ELR (cell line): ENCODE measurements around the gene NCLN.
"Not testable (repeated sequence)": the region's sequence is repeated elsewhere in the genome, so short reads cannot be mapped to it uniquely, and the experiment has no call there.

ENCODE experiments used
- DNase-seq: peaks from one replicate; pipeline ENCODE4 v3.0.0-alpha.2; 2015; ENCODE audit warnings: low read depth

The NCLN gene

DNA sequence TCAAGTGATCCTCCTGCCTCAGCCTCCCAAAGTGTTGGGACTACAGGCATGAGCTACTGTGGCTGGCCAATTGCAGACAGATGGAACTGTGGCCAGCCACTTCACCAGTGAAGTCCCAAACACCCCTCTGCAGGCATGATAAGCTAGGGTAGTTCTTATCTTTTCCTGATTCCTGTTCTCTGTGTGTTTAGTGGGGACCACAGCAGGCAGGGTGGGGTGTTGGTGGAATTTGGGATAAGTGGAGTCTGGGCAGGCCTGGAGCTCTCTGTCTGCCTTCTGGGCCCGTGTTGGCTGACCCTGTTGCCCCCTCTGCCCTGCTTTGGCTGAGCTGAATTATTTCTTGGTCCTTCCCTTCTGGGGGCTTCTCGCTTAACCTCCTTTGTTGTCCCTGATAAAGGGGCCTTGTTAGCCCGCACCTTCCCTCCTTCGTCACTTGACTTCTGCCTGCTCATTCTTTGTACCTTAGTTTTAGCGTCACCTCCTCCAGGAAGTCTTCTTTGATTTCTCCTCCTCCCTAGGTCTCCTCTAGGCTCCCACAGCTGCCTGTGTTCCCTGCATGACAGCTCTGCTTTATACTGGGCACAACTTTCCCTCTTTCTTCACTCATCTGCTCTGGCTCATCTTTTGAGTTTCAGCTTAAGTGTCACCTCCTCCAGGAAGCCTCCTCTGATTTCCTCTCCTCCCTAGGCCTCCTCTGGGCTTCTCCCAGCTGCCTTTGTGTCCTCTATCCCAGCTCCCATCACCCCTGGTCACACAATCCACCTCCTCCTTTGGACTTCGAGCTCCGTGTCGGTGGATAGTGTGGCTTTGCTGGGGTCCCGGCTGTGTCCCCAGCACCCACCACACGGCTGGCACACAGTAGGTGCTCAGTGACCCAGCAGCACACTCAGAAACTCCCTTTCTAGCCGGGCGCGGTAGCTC, 1.7 kb upstream of the NCLN start:
- no peak for DNase-seq

DNA sequence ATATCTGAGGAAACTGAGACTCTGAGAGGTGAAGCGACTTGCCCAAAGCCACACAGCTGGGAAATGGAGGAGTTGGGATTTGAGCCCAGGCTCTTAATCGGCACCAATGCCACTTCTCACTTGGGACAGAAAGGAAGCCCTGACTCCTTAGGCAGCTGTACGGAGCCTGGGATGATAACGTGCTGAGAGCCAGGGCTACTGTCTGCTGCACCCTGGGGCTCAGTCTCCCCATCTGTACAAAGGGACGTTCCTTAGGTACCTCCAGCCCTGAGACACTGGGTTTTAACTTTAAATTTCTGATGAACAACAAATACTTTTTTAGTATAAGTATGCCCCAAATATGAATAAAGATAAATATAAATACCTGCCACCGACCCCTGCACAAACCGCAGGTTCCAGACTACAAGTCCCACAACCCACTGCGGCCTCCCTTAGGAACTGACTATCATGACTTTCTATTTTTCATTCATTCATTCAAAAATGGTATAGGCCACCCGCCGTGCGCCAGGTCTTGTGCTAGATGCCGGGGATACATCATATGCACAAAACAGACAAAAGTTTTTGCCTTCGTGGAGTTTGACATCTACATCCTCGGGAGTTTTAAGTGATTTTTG, 776 bp upstream of the NCLN start:
- DNase-seq: peak; percentile 80

DNA sequence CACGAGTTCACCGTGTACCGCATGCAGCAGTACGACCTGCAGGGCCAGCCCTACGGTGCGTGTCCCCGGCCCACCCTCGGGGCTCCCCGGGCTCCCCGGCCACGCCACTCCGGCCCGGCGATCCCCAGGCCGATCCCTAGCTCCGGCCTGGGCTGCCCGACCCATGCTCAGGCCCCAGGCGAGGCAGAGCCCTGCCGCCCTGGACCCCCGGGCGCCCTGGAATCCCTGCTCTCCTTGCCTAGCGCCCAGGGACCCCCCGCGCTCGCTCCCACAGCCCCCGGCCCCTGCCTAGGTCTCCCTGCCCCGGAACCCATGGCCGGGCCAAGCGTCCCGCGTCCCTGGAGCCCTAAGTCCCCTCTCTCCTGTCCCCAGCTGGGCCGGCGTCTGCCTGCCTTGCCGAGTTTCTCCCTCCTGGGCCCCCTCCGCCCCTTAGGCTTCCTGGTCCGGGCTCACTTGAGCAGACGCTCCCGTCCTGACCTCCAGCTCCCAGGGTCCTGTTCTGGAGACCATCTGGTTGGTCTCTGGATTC, 494 bp downstream of the NCLN start:
- DNase-seq: peak; percentile 31

DNA sequence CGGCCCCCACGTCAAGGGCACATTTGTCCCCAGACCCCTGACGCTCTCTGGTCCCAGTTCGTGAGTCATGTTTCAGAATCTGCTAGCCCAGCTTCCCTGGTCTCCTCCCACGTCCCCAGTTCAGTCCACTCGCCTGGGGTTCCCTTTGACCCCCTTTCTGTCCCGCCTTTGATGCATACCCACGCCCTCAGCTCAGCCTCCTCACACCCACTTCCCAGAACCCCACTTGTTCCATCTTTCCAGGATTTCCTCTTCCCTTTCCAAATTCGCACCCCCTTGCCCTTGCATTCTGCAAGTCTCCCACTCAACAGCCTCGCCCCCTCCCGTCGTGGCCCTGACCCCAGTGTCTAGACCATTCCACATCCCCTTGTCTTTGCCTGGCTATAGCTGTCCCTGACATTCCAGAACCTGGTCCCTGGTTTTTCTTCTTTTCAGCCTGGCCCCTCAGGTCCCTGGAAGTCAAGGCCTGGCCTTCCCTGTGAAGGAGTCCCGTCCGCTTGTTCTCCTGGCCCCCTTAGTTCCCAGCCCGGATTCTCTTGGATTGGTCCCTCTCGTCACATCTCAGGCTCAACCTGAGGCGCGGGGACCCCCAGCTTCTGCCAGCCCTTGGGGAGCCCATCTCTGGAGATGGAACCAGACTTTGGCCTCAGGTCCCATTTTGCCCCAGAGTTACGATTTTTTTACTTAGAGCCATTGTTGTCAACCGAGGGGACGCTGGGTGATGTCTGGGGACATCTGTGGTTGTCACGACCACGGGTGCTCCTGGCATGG, 1.3 kb downstream of the NCLN start:
- DNase-seq: peak; percentile 52

DNA sequence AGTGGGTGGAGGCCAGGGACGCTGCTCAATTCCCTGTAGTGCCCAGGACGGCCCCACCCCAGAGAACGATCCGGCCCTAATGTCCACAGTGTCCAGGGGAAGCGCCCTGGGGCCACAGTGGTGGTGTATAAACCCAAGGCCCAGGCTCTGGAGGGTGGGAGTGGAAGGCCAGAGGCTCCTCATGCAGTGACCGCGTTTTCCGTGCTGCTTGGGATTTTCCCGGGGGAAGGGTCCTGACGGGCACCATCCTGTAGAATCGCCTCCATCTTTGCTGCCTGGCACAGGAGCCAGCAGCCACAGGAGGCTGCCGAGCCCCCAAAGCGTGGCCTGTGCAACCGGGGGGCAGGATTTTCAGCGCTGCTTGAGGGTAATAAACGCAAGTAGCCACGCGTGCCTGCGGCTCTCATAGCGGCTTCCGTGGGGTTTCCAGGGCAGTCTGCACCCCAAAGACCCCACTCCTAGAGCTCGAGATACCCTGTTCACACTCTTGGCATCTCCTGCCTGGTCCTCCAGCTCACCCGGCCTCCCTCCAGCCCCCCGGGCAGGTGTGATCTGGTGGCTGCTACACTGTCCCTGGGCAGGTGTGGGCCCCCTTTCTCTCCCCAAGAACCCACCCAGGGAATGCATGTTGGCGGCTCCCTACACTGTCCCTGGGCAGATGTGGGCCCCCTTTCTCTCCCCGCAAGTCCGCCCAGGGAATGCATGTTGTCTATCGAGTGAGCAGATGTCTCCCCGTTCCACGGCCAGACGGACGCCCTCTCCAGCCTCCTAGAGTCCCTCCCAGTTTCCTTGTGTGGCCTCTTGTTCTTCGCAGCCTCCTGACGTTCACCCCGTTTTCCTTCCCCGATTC, 2.2 kb downstream of the NCLN start:
- DNase-seq: no peak

DNA sequence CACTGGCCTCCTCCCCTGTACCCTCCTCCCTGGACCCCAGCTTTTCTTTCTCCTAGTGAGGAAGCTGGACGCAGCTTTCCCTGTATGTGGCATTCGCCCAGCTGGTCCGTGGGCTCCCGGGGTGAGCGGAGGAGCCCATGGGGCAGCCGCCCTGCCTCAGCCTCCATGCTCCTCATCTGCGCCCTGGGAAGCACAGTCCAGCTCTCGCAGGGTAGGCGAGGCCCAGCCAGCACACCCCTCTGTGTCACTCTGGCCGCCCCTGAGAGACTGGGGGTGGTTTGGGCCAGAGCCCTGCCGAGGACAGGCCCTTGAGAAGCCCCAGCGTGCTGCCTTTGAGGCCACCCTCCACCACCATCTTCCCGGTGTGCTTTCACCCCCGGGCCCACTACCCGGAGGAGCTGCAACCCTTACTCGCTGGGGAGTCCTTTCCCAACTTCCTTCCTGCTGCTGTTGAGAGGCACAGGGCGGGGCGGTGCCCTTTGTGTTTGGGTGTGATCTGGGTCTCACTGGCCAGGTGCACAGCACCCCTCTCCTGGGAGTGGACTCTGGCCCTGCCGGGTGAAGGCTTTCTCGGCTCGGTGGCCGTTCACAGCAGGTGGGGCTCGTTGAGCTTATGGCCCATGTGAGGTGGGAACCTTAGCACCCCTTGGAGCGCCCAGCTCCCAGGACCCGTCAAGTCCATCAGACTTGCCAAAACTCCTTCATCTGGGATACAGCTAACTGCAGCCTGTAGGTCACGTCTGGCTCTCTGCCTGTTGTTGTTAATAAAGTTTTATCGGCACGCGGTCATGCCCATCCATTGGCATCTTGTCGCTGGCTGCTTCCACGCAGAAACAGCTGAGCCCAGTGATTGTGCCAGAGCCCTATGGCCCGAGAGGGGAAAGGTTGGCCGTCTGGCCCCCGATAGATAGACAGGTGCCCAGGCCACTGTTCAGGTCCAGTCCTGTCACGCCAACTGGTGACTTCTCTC, 3.2 kb downstream of the NCLN start:
- DNase-seq: no peak

DNA sequence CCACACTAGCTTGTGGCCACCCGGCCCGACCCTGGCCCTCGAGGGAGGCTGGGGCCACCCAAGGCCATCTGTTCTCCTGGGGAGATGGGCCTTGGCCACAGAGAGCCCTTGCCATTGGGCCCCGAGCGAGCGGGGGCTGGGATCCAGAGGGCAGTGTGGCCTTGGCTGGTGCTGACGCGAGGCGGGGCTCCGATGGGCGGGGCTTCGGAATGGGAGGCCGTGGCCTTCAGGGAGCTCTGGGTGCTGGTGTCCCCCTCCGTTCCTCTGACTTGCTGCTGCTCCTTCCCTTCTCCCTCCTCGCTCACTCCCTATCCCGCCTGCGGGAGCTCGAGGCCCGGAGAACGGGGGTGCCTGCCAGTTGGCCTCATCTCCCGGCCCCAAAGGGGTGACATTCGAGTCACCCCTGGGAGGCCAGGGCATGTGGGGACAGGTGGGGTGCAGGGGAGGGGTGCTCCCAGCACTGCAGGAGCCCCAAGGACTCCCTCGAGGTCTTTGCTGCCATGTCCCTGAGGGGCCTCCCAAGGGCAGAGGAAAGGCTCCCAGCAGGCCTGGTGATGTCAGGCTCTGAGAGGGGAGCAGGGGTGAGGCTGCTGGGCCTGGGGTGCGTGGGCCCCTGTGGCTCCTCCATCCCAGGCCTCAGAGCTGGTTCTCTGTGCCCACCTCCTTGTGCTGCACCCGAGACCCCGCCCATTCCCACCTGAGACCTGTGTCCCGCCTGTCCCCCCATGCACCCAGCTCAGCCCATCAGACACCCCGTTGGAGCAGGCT, 4.2 kb downstream of the NCLN start:
- no peak for DNase-seq

DNA sequence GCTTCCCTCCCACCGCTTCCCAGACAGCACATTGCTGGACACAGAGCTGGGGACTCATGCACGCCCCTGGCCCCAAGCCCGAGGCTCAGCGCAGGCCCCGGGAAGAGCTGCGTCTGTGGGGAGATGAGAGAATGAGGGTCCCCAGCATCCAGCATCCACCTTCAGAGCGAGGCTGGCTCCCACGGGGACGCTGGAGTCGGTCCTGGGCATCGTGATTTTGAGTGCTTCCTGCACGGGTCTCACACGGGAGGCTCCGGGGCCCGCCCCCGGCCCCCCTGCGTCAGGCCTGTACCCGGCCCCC, 4.7 kb downstream of the NCLN start:
- no peak for DNase-seq

DNA sequence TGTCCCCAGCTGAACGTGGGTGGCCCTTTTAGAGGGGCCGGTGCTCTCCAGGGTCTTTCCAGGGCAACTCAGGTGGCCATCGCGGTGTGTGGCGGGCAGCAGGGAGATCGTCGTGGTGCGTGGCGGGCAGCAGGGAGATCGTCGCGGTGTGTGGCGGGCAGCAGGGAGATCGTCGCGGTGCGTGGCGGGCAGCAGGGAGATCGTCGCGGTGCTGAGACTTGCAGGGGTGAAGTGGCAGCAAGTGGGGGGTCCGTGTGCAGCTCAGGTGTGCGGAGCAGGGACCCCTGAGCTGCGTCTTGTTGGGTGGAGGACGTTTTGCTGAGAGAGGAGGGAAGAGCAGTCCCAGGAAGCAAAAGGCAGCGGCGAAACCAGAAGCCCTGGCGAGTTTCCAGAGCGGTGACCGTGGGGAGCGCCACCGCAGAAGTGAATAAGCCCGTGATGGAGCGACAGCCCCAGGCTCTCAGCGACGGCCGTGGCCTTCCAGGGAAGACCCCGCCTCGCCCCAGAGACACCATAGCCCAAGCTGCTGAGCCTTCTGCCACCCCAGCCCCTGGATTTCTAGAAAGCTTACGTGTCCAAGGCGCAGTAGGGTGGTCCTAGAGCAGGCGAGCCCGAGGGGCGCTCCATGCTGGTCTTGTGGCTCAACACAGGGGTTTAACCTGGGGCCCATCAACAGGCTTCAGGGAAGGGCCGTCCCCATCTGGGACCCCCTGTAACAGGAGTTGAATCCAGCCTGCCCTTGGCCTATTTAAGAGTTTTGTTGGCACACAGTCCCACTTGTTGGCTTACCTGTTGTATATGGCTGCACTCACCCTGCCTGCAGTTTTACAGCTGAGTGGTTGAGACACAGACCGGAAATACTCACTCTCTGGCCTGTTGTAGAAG, 5.4 kb downstream of the NCLN start:
- DNase-seq: no peak

DNA sequence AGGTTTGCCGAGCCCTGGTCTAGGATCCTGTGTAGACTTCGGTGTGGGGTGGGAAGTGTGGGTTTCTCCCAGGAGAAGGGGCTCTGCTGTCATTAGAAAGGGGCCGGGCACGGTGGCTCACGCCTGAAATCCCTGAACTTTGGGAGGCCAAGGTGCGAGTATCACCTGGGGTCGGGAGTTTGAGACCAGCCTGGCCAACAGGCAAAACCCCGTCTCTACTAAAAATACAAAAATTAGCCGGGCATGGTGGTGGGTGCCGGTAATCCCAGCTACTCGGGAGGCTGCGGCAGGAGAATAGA, 6.0 kb downstream of the NCLN start:
- not testable (repeated sequence) for DNase-seq

DNA sequence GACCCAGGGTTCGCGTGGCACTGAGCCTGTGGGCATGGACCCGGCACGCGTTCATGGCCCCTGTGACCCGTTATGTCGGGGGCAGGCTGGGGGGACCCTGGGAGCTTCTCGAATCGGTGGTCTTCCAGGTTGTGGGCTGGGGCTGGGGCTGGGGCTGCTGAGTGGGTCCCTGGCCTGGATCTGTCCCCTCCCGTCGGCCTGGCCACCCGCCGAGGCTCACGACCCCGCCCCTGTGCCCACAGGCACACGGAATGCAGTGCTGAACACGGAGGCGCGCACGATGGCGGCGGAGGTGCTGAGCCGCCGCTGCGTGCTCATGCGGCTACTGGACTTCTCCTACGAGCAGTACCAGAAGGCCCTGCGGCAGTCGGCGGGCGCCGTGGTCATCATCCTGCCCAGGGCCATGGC, 6.5 kb downstream of the NCLN start:
- no peak for DNase-seq

DNA sequence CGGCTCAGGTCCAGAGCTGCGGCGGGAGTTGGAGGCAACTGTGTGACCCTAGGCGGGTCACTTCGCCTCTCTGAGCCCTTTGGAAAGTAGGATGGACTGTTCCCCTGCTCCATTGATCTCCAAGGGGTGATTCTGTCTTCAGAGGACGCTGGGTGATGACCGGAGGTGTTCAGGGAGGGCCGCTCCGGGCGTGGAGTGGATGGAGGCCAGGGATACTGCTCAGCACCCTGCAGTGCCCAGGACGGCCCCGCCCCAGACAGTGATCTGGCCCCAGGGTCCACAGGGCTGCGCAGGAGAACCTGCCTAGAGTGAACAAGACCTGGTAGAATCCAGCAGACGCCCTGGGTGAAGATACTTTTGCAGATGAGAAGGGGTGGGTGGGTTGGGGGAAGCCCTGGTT, 7.0 kb downstream of the NCLN start:
- DNase-seq: no peak

DNA sequence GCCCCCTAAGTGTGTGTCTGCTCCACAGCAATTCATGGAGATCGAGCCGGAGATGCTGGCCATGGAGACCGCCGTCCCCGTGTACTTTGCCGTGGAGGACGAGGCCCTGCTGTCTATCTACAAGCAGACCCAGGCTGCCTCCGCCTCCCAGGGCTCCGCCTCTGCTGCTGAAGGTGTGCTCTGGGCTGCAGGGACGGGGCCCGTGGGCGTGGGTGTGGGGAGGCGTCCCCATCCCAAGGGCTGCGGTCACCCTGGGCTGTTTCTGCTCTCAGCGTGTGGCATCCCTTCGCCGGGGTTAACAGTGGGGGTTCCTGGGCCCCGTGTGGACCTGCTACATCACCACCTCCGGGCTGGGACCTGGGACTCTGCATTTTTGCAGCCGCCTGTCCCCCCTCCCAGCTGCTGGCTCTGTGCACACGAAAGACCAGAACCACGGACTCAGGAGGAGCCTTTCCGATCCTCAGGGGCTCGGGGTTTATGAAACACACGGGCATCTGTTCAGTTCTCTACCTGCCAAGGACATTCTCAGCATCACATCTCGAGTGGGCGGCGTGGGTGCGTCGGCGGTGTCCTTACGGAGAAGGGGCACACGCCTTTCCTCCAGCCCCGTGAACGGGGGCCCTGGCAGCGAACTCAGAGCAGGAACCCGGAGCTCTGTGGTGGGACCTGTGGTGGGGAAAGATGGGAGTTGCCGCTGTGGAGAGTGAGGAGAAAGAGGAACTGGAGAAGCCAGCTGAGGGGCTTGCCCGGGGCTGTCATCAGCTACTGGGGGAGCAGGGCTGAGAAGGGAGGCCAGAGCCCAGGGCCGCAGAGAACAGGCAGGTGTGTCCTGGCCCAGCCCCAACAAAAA, 7.8 kb downstream of the NCLN start:
- no peak for DNase-seq

DNA sequence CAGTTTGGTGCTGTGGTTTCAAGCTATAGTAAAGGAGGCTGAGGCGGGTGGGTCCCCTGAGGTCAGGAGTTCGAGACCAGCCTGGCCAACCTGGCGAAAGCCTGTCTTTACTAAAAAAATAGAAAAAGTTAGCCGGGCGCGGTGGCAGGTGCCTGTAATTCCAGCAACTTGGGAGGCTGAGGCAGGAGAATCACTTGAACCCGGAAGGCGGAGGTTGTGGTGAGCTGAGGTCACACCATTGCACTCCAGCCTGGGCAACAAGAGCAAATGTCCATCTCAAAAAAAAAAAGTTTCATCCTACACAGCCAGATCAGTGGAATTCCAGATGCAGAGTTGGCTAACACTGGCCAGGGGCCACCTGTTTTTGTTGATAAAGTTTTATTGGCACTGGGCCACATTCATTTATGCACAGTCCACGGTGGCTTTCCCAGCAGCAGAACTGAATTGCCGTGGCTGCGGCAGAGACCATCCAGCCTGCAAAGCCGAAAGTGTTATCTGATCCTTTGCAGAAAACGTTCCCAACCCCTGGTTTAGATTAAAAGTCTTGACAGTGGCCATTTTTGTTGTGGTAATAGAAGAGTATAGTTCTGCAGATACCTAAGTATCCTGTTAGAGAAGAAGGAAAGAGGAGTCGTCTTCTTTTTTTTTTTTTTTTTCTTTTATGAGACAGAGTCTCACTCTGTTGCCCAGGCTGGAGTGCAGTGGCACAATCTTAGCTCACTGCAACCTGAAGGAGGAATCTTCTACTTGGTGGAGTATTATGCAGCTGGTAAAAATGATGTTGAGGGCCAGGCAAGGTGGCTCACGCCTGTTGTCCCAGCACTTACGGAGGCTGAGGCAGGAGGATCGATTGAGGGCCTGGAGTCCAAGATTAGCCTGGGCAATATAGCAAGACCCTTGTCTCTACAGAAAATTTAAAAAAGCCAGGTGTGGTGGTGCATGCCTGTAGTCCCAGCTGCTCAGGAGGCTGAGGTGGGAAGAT, 8.7 kb downstream of the NCLN start:
- no peak for DNase-seq

DNA sequence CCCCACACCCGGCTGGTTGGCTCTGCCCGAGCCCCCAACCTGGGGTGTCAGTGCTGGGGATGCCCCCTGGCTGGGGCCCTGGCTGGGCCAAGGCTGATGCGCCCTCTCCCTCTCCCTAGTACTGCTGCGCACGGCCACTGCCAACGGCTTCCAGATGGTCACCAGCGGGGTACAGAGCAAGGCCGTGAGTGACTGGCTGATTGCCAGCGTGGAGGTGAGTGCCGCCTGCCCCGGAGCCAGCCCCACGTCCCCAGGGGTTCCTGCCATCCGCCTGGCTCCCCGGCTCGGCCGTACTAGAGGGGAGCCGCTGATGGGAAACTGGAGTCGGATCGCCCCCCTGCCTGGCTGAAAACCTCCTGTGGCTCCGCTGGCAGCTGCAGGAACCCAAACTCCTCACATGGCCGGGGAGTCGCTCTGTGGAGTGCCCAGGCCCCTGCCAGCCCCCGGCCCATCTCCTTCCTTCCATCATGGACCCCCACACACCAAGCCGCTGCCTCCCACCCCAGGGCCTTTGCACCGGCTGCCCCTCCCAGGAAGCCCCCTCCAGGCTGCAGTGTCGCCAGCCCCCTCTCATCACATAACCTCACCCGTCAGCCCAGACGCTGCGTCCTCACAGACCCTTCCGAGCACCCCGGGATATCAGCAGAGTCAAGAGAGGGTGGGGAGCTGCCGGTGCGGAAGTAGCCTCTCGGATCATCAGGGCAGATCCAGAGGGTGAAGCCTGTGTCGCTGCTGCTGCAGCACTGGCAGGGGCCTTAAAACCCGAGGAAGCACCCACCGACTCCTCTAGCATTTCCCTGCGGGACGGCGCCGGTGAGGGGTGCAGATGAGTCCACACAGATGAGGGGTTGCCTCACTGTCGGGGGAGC, 10.6 kb downstream of the NCLN start:
- no peak for DNase-seq

DNA sequence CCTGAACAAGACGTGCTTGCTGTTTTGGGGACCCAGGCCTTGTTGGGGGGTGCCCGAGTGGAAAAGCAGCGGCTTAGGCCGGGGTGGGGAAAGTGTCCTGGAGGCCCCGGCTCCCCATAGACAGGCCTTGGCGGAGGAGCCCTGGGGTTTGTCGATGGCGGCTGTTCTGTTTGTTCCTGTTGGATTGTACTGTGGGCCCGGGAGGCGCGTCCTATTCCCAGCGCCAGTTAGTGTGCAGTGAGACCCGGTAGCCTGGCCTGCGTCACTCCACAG, 11.1 kb downstream of the NCLN start:
- no peak for DNase-seq
